AG04449 (cell line): ENCODE results near the gene RGS6.

Experiments used
- CTCF ChIA-PET: fragments of 350-600 bp; formaldehyde crosslinking; extraction: SDS; loops from one replicate; lab custom pipeline; 2021; ENCODE audit warnings: antibody characterized with exemption; lab: Yijun Ruan, JAX
- POLR2A ChIA-PET: fragments of 400-600, 350-600 bp; formaldehyde crosslinking; extraction: SDS; loops from one replicate; lab custom pipeline; 2020; ENCODE audit warnings: antibody characterized with exemption, inconsistent platforms; lab: Yijun Ruan, JAX
- DNase-seq: peaks from one replicate; pipeline ENCODE4 v3.0.0-alpha.2; 2010; ENCODE audit warnings: low read depth, low spot score
- H3K4me3 ChIP-seq: 2 replicates; pipeline ENCODE4 v1.5.1; 2011; ENCODE audit warnings: low read depth, mild to moderate bottlenecking, control low read depth, low read length
- CTCF ChIP-seq: IDR thresholded peaks from one replicate; pipeline ENCODE4 v1.5.1; 2011; ENCODE audit warnings: mild to moderate bottlenecking, moderate library complexity, low read length, control low read depth, inconsistent platforms; ENCODE audit not compliant: insufficient read depth; ENCODE audit errors: missing control alignments

Gene RGS6

GRCh38 chr14:72433511-72433910 is 501.3 kb downstream of the RGS6 start:
- H3K4me3 ChIP-seq = no peak overlapping the region
- TF ChIP-seq CTCF = no peak
- CTCF ChIA-PET = interaction anchor here (0.9 to 1.6 kb wide), 2 partner anchors 11 to 13 kb away, joined by 3 to 5 read pairs; no protein-coding TSS in a partner anchor
- POLR2A ChIA-PET = no interaction called here
- DNase-seq = no peak

- H3K4me3 ChIP-seq = no peak overlapping the region
- no peak for TF ChIP-seq CTCF
- DNase-seq = no peak
- ChIA-PET CTCF (no interaction called here), POLR2A (no interaction called here)
These were observed 502.6 kb downstream of the RGS6 start for GRCh38 chr14:72434856-72435255.

- no peak overlapping the region for H3K4me3 ChIP-seq
- no peak for TF ChIP-seq CTCF
- CTCF ChIA-PET = no interaction called here
- DNase-seq = no peak
- POLR2A ChIA-PET = no interaction called here
These were observed 507.5 kb downstream of the RGS6 start for GRCh38 chr14:72439707-72440106.

- ChIA-PET POLR2A (no interaction called here), CTCF (no interaction called here)
- no peak for TF ChIP-seq CTCF
- DNase-seq = no peak
- H3K4me3 ChIP-seq = no peak overlapping the region
These were observed 511.0 kb downstream of the RGS6 start for GRCh38 chr14:72443256-72443655.

- TF ChIP-seq CTCF = no peak
- ChIA-PET CTCF (no interaction called here), POLR2A (no interaction called here)
- no peak overlapping the region for H3K4me3 ChIP-seq
- DNase-seq = no peak
These were observed 511.8 kb downstream of the RGS6 start for GRCh38 chr14:72443991-72444441.

- no peak for DNase-seq
- POLR2A ChIA-PET = no interaction called here
- TF ChIP-seq CTCF = no peak
- CTCF ChIA-PET = no interaction called here
- no peak overlapping the region for H3K4me3 ChIP-seq
These were observed 512.5 kb downstream of the RGS6 start for GRCh38 chr14:72444701-72445100.
